Suprapubic skin (tissue), 4 donors: ENCODE data around the gene IFITM10. TPM values are rescaled to one million over a fixed set of nuclear protein-coding genes. Genes with fewer than 3 reads are reported as not detected.

Experiments used
- DNase-seq, 2 donors: peaks; one replicate each; pipeline ENCODE4 v3.0.0-alpha.2; 2019; ENCODE audit warnings: low spot score in 2 of 2
- H3K27ac ChIP-seq: fragments of 200-600 bp; sonication (generic); one replicate; pipeline ENCODE4 v1.5.1; 2019
- H3K27me3 ChIP-seq: fragments of 200-600 bp; sonication (generic); one replicate; pipeline ENCODE4 v1.5.1; 2019
- H3K36me3 ChIP-seq: fragments of 200-600 bp; sonication (generic); one replicate; pipeline ENCODE4 v1.5.1; 2019
- H3K4me1 ChIP-seq: fragments of 200-600 bp; sonication (generic); one replicate; pipeline ENCODE4 v1.5.1; 2019
- H3K4me3 ChIP-seq: fragments of 200-600 bp; sonication (generic); one replicate; pipeline ENCODE4 v1.5.1; 2019; ENCODE audit warnings: mild to moderate bottlenecking
- H3K9me3 ChIP-seq: fragments of 200-600 bp; sonication (generic); one replicate; pipeline ENCODE4 v1.5.1; 2019
- EP300 ChIP-seq: sonication (generic); formaldehyde crosslinking; IDR thresholded peaks from one replicate; pipeline ENCODE4 v1.6.1; 2017; ENCODE audit warnings: antibody characterized with exemption
- POLR2A ChIP-seq, 2 donors: fragments of 450-650 bp; IDR thresholded peaks; one replicate each; pipeline ENCODE4 v1.6.1; 2017; ENCODE audit warnings: antibody characterized with exemption in 2 of 2, mild to moderate bottlenecking in 2 of 2, moderate library complexity in 2 of 2
- POLR2AphosphoS5 ChIP-seq, 3 donors: sonication (generic); formaldehyde crosslinking; IDR thresholded peaks; one replicate each; pipeline ENCODE4 v1.6.1; 2017; ENCODE audit warnings: antibody characterized with exemption in 3 of 3
- WGBS: methylation state at CpG from one replicate; pipeline ENCODE4 v1.1.5; 2018; 5-methylcytosine and 5-hydroxymethylcytosine counted together
- total RNA-seq, 4 donors: library from RNA; depleted of rRNA; stranded (reverse); fragments of >200 nt; gene quantifications; one replicate each; pipeline ENCODE4 v1.1.0, GENCODE V29; 2016
- TF ChIP-seq, protein P1 (sequence below), 2 donors: fragments of 200-600 bp in 1 of 2; fragments of 450-650 bp in 1 of 2; sonication (generic) in 1 of 2; IDR thresholded peaks; one replicate each; pipeline ENCODE4 v1.5.1; 2016 to 2019; ENCODE audit warnings: antibody characterized with exemption in 2 of 2, mild to moderate bottlenecking in 1 of 2, moderate library complexity in 1 of 2

The IFITM10 gene
- total RNA-seq, 4 donors from 2014 or later = 2.6 to 7.6 (median 6.9) TPM

DNA sequence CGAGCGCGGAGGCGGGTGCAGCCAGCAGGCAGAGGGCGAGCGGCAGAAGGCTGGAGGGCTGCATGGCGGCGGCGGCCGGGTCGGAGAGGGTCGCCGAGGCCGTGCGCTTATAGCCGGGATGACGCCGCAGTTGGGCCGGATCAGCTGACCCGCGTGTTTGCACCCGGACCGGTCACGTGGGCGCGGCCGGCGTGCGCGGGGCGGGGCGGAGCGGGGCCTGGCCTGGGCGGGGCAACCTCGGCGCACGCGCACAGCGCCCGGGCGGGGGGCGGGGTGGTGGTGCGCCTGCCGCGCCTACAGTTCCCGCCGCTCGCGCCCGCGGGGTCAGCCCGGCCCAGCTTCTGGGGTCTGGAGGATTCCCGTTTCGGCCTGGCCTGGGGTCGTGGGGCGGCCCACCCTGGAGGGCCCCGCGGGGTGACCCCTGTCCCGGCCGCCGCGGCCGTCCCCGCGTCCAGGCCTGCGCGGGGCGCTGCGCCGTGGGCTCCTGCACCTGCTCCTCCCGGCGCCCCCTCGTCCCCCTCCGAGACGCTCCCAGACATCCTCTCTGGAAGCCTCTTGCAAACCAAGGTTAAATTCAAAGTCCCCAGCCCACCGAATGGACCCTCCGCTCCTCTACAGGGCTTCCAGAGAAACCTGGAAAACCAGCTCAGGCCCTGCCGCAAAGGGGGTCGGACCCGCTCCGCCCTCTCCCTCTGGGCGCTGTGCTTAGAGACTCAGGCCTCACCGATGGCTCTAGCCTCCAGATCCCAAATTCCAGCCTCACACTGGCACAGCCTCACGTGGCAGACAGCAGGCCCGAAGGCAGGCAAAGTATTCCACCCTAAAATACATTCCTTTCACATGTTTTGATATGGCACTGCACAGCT, 13.6 kb upstream of the IFITM10 start, which contains the start of gene CTSD:
TSS of gene CTSD (minus strand) at position 132 of the 866 bp plus-strand sequence. CDS start at position 64, 68 bp downstream.
- TF ChIP-seq POLR2A (IDR thresholded peaks at IDR 0.05) = peak in 1 of 2 donors; percentile 39
- TF ChIP-seq EP300 = no peak
- TF ChIP-seq, protein P1, sequence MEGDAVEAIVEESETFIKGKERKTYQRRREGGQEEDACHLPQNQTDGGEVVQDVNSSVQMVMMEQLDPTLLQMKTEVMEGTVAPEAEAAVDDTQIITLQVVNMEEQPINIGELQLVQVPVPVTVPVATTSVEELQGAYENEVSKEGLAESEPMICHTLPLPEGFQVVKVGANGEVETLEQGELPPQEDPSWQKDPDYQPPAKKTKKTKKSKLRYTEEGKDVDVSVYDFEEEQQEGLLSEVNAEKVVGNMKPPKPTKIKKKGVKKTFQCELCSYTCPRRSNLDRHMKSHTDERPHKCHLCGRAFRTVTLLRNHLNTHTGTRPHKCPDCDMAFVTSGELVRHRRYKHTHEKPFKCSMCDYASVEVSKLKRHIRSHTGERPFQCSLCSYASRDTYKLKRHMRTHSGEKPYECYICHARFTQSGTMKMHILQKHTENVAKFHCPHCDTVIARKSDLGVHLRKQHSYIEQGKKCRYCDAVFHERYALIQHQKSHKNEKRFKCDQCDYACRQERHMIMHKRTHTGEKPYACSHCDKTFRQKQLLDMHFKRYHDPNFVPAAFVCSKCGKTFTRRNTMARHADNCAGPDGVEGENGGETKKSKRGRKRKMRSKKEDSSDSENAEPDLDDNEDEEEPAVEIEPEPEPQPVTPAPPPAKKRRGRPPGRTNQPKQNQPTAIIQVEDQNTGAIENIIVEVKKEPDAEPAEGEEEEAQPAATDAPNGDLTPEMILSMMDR (IDR thresholded peaks at IDR 0.05) = no peak
- TF ChIP-seq POLR2AphosphoS5 (IDR thresholded peaks at IDR 0.05) = peak in 2 of 3 donors; percentile 24 to 44
- Histone ChIP-seq H3K9me3 (no peaks in the 10 kb centered on the region), H3K4me3 (peak within 1 kb of the TSS; percentile 74), H3K27me3 (no peaks in the 10 kb centered on the region), H3K36me3 (peaks cover 24% of the 10 kb centered on the region), H3K4me1 (peaks cover 52% of the 10 kb centered on the region), H3K27ac (peak within 1 kb of the TSS; percentile 88)
- WGBS = under 1% methylated on average over 17 of the region's 85 CpGs
- peak; percentile 91 to 95 for DNase-seq

DNA sequence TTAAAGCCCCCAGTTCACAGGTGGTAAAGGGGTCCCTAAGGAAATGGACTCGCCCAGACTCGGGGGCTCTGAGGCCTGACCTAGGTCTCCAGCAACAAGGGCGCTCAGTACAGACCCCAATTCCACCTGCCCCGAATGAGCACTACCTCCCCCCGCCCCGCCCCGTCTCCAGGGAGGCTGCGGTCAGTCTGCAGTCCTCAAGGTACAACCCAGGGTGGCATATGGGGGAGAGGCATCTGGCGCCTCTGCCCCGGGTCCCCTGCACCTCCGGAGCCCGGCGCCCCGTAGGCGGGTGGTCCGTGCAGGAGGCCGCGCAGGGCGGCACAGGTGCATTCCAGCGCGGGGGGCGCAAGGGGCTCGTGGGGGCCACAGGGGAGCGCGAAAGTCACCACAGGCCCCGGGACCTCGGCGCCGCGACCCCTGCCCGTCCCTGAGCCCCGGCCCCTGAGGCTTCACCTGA, 13.0 kb upstream of the IFITM10 start:
- H3K4me3 ChIP-seq = peak overlapping the region; percentile 74
- H3K36me3 ChIP-seq = peaks cover 31% of the 10 kb centered on the region
- no peak for TF ChIP-seq POLR2AphosphoS5 (IDR thresholded peaks at IDR 0.05)
- TF ChIP-seq, protein P1 (IDR thresholded peaks at IDR 0.05) = no peak
- TF ChIP-seq POLR2A (IDR thresholded peaks at IDR 0.05) = no peak
- no peak for TF ChIP-seq EP300
- WGBS = no CpG with 5 or more reads among the region's 32 CpGs
- DNase-seq = no peak
- H3K4me1 ChIP-seq = peaks cover 55% of the 10 kb centered on the region
- H3K27me3 ChIP-seq = no peaks in the 10 kb centered on the region
- no peaks in the 10 kb centered on the region for H3K9me3 ChIP-seq
- H3K27ac ChIP-seq = peak overlapping the region; percentile 88

DNA sequence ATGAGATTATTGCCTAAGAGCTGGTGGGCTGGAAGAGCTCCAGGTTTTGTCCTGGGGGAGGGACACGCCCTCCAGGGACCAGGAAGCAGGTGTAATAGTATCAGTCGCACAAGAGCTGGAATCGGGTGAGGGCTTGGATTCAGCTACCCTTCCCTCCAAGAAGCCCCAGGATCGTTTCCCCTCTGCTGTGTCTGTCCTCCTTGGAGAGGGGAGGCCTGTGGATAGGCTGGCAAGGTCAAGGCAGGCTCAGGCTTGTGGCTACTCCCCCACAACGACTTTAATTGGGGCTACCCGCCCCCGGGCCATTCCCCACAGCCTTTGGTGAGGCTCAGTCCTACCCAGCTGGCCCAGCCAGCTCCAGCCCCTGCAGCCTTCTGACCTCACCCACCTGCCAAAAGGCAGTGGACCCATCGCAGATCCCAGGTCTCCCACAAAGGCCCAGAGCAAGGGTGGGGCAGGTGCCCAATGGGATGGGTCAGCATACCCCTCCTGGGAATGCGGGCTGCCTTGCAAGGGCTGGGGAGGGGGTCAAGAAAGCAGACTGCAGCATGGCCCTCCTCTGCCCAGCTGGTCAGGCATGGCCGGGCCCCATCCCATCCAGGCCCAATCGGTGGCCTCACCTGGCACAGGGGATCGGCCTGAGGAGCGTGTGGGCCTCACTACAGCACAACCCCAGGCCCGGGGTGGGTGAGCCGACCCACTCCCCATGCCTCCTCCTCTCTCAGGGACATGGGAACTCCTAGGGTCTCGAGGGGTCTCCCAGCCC, 12.3 kb upstream of the IFITM10 start:
- WGBS = 0% methylated on average over 4 of the region's 16 CpGs
- no peaks in the 10 kb centered on the region for H3K27me3 ChIP-seq
- H3K36me3 ChIP-seq = peaks cover 37% of the 10 kb centered on the region
- H3K27ac ChIP-seq = peak overlapping the region; percentile 88
- TF ChIP-seq, protein P1 (IDR thresholded peaks at IDR 0.05) = no peak
- peak in 1 of 3 donors; percentile 49 for TF ChIP-seq POLR2AphosphoS5 (IDR thresholded peaks at IDR 0.05)
- H3K4me1 ChIP-seq = peaks cover 61% of the 10 kb centered on the region
- no peak for DNase-seq
- H3K9me3 ChIP-seq = no peaks in the 10 kb centered on the region
- H3K4me3 ChIP-seq = peak overlapping the region; percentile 74

DNA sequence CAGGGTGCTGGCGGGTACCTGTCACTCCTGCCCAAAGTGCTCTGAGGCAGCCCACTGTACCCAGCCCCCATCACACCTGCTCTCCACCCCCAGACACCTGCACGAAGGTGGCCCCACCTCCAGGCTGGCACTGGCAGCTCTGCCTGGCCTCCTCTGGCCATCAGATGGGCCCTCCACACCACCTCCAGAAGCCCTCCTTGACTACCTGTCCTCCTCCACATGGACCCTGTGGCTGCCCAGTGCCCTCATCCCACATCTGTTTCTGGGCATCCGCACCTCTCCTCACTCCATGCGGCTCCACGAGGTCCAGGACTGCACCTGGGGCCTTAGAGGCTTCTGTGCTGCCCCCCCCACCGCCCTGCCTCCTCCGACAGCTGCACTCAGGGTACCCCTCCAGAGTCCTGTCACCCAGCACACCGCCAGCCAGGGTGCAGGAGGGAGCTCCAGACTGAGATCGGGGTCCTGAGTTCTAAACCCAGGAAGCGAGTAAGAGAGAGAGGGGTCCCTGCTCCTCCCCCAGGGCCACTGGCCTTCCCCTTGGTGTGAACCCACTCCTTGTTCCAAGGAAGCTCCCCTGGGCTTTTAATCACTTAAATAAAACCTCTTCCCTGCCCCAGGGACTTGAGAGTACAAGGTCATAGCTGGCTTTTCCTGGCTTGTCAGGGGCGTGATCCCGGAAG, 11.6 kb upstream of the IFITM10 start:
- no peaks in the 10 kb centered on the region for H3K9me3 ChIP-seq
- H3K27ac ChIP-seq = peak overlapping the region; percentile 88
- TF ChIP-seq POLR2AphosphoS5 (IDR thresholded peaks at IDR 0.05) = no peak
- TF ChIP-seq, protein P1 (IDR thresholded peaks at IDR 0.05) = no peak
- TF ChIP-seq POLR2A (IDR thresholded peaks at IDR 0.05) = no peak
- TF ChIP-seq EP300 = no peak
- DNase-seq = no peak
- 57% methylated on average over 10 of the region's 12 CpGs for WGBS
- H3K36me3 ChIP-seq = peaks cover 45% of the 10 kb centered on the region
- peak overlapping the region; percentile 74 for H3K4me3 ChIP-seq
- no peaks in the 10 kb centered on the region for H3K27me3 ChIP-seq
- peaks cover 66% of the 10 kb centered on the region for H3K4me1 ChIP-seq
